ENCODE data around the gene SMG7.

DNA sequence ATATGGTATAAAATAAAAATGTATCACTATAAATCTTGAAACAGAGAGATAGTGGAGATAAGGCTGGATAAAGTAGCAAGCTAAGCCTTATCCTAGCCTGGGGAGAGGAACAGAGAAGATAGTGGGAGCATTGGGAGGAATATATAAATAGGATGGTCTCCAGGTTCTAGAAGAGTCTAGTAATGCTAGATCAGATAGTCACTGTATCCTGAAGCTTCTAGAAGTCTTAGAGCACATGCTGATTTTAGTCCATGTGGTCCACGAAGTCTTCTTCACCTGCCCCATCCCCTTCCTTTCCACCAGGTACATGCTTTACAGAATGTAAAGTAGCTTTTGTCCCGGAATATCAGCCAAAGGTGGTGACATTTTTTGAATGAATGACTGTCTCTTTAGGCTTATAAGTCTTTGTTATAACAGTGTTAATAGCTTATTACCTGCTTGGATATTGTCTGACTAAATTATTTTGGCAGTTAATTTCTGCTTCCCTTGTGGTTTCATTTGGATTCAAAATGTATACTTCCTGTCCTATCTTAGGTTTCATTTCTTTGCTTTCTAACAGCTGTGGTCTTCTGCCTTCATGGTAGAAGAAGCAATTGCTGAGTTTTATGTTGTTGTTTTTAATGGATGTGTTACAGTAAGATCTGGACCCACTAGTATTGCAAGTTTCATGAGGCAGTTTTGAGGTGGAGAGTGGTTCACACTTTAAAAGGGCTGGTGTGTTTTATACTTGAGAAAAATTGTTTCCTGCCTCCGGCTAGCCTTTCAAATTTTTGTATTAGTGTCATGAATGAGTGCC is 5.9 kb downstream of the SMG7 start:
- TF ChIP-seq ARNT (IDR thresholded peaks at IDR 0.05) (no peak), TARDBP (IDR thresholded peaks at IDR 0.05) (no peak), LEF1 (IDR thresholded peaks at IDR 0.05; ENCODE audit: borderline replicate concordance) (no peak), SUZ12 (IDR thresholded peaks at IDR 0.05) (no peak), SP1 (IDR thresholded peaks at IDR 0.05) (no peak), NFRKB (IDR thresholded peaks at IDR 0.05) (no peak)
- TF ChIP-seq, protein P1, sequence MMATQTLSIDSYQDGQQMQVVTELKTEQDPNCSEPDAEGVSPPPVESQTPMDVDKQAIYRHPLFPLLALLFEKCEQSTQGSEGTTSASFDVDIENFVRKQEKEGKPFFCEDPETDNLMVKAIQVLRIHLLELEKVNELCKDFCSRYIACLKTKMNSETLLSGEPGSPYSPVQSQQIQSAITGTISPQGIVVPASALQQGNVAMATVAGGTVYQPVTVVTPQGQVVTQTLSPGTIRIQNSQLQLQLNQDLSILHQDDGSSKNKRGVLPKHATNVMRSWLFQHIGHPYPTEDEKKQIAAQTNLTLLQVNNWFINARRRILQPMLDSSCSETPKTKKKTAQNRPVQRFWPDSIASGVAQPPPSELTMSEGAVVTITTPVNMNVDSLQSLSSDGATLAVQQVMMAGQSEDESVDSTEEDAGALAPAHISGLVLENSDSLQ (IDR thresholded peaks at IDR 0.05): no peak

All from HEK293T (cell line).